ENCODE data around the gene MCTP1.

- TF ChIP-seq CTCF (IDR thresholded peaks at IDR 0.05; ENCODE audit: low read depth, low read length, poor library complexity, severe bottlenecking) = no peak
- no peak for TF ChIP-seq EZH2phosphoT487 (IDR thresholded peaks at IDR 0.05; ENCODE audit: borderline replicate concordance, low read length)
Observed at GRCh38 chr5:94793113-94793815, 491.6 kb downstream of the MCTP1 start.
